AG10803 (cell line): ENCODE data around the gene ECT2L.

Experiments used
- DNase-seq: peaks from one replicate; pipeline ENCODE4 v3.0.0; 2010; ENCODE audit warnings: low read depth
- H3K4me3 ChIP-seq: 2 replicates; pipeline ENCODE4 v1.5.1; 2011; ENCODE audit warnings: mild to moderate bottlenecking, low read length, control low read depth
- CTCF ChIP-seq: conservative IDR thresholded peaks from 2 replicates; pipeline ENCODE4 v1.5.1; 2011; ENCODE audit warnings: mild to moderate bottlenecking, low read length, control low read depth, inconsistent platforms

ECT2L gene

GRCh38 chr6:138909511-138909910 lies 113.6 kb downstream of the ECT2L start:
- no peak for DNase-seq
- no peak overlapping the region for H3K4me3 ChIP-seq
- TF ChIP-seq CTCF: no peak

GRCh38 chr6:138909975-138910374 lies 114.1 kb downstream of the ECT2L start:
- no peak for TF ChIP-seq CTCF

GRCh38 chr6:138912308-138912707 lies 116.4 kb downstream of the ECT2L start:
- DNase-seq: no peak
- H3K4me3 ChIP-seq: no peak overlapping the region
- TF ChIP-seq CTCF: no peak

More at GRCh38 chr6:138909975-138910374, 114.1 kb downstream of the ECT2L start:
- no peak overlapping the region for H3K4me3 ChIP-seq
- DNase-seq: no peak

GRCh38 chr6:138914701-138915100 lies 118.8 kb downstream of the ECT2L start:
- H3K4me3 ChIP-seq: no peak overlapping the region
- DNase-seq: no peak
- no peak for TF ChIP-seq CTCF

- no peak for TF ChIP-seq CTCF
- DNase-seq: no peak
- H3K4me3 ChIP-seq: no peak overlapping the region
Measured at GRCh38 chr6:138920906-138921305, 125.0 kb downstream of the ECT2L start.

GRCh38 chr6:138923561-138923960 lies 127.7 kb downstream of the ECT2L start:
- no peak for TF ChIP-seq CTCF
- no peak overlapping the region for H3K4me3 ChIP-seq
- DNase-seq: no peak

GRCh38 chr6:138925806-138926205 lies 129.9 kb downstream of the ECT2L start:
- DNase-seq: no peak
- no peak overlapping the region for H3K4me3 ChIP-seq
- TF ChIP-seq CTCF: no peak
